HG02973 (cell line): ENCODE data around the gene CNIH2.
"Not testable (repeated sequence)": the region's sequence is repeated elsewhere in the genome, so short reads cannot be mapped to it uniquely, and the experiment has no call there.

Source experiments
- ATAC-seq: cut with Tn5 transposase; IDR thresholded peaks from one replicate; pipeline ENCODE4 v1.9.1; 2021; ENCODE audit warnings: moderate library complexity; ENCODE audit not compliant: unreplicated experiment

Gene CNIH2

DNA sequence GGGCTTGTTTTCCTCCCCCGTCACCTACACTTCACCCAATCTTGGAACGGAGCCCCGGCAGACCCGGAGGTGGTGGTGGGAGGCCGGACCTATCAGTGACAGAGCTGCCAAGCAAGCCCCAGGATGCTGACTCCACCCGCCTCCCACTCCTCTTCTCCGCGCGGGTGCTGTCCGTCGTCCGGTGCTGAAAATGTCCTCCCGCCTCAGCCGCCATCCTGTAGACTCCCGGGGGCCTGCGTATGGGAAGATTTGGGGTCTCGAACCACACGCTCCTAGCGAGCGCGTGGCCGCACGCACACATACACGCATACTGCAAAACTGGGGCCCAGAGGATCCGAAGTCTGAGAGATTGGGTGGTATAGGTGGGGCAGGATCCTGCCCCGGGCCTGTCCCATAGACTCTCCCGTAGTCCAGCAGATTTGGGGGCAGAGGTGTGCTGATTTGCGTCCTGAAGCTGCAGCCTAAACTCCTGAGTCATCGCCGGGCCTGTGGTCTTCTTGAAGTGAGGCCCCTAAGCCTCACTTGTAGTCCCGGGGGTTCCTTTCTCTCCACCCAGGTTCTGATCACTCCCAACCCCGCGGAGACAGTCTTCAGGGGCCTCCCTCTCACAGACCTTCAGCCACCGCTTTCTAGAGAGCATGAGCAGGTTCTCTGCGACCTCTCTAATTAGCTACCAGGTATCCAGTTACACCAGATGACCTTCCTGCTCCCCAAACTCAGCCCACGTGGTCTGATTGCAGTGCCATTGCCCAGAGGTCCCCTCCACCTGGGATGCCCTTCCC is 11.8 kb downstream of the CNIH2 start:
- peak; percentile 38 for ATAC-seq

DNA sequence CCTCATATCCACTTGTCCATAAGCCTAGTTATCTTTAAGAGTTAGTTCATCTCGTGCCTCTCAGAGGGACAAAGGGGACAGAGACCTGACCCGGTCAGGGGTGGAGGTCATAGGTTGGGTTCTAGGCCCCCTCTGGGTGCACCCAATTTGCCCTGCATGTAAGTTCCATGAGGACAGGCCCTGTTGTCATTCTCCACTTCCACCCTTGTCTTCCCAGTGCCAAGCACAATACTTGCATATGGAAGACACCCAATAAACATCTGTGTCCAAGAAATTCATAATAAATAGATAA is 12.3 kb downstream of the CNIH2 start:
- ATAC-seq = no peak

DNA sequence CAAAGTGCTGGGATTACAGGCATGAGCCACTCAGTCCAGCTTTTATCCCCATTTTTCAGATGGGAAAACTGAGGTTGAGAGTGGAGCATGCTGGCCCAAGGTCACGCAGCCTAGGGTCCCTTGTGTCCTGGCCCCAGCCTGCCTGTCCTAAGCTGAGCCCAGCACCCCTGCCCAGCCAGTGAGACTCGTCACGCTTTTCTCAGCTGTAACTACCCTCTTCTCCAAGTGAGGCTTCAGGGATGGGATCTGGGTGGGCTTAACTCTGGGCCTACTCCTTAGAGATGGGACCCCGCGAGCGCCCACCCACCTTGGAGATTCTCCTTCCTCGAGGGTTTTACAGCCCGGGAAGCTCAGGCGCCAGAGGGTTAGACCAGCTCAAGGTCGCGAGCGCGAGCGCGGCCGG is 13.3 kb downstream of the CNIH2 start:
- ATAC-seq = no peak

DNA sequence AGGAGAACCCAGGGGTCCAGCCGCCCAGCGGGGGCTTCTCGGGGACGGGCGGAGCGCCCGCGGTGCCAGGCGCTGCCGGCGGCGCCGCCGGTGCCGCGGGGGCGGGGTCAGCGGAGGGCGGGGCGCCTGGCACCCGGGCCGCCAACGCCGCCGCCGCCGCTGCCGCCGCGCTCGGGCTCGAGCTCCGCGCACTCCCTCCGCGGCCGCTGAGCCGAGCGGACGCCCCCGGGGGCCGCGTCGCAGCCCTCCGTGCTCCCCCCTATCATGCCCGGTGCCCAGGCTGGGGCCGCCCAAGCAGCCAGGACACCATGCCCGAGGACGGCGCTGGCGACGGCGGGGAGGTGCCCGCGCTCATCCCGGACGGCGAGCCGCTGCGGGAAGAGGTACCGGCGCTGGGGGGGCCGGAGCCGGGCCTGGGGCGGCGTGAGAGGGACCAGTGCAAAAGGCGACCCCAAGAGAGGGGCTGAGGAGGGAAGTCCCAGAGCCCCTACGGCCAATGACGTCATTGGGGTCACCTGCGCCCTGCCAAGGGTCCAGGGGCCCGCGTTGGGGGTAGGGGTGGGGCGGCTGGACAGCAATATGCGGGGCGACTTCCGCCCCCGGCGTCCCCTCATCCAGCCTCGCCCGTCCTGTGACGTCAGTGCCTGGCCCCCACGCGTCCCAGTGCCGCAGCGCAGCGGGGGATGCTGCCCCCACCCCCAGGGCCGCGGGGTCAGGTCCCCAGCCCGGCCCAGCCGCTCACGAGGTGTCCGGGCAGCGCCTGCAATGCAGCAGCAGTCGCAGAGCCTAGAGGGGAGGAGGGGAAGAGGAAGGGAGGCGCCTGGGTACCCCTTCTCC is 13.9 kb downstream of the CNIH2 start, which contains the start of gene TMEM151A:
Gene TMEM151A, plus strand, starts transcription at position 189 of the 837 bp plus-strand sequence. Its CDS starts 120 bp downstream, at position 309.
- ATAC-seq = no peak

DNA sequence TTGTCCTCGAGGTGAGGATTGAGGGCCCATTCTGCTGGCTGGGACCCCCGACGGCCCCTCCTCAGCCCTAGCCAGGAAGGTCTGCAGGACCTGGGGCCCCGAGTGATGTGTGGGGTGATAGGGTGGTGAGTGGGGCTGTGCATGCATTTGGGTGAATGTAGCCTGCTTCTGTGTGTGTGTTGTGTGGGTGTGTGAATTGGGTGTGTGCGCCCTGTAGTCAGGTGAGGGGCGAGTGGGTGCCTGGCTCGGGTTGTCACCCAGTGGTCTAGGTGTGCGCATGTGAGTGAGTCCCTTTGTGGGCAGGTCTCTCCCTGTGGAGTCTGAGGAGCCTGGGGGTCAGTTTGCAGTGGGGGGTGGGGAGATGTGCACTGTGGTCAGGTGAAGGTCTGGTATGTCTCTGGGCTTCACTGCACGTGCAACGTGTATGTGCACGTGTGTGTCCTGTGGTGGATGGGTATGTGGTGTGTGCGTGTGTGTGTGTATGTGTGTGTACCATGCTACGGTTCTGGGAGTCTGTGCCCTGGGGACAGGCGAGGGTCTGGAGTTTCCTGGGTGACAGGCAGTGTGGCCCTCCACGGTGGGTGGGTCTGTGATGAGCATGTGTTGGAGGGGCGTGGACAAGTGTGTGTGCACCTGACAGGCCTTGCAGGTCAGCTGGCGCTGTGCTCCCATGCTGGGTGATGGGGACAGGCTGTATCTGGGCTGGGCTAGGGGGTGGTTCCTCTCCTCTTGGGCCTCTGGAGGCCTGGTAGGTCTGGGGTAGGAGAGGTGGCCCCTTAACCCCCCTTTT is 14.8 kb downstream of the CNIH2 start:
- no peak for ATAC-seq

DNA sequence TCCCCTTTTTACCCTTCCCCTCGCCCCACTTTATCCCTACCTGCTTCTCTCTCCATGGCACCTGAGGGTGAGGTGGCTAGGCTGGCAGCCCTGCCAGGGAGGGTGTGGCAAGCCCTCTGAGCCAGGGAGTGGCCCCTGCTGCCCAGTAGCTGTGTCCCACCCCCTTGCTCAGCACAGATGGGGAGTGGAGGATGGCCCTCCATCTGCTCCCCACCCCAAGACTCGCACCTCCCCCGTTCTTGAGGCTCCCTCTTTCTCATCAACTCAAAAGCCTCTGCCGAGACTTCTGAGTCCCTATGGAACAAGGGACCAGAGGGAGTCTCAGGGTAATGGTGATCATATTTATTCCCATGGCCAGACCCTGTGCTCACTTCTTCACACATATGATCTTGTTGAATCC is 15.4 kb downstream of the CNIH2 start:
- ATAC-seq = no peak

DNA sequence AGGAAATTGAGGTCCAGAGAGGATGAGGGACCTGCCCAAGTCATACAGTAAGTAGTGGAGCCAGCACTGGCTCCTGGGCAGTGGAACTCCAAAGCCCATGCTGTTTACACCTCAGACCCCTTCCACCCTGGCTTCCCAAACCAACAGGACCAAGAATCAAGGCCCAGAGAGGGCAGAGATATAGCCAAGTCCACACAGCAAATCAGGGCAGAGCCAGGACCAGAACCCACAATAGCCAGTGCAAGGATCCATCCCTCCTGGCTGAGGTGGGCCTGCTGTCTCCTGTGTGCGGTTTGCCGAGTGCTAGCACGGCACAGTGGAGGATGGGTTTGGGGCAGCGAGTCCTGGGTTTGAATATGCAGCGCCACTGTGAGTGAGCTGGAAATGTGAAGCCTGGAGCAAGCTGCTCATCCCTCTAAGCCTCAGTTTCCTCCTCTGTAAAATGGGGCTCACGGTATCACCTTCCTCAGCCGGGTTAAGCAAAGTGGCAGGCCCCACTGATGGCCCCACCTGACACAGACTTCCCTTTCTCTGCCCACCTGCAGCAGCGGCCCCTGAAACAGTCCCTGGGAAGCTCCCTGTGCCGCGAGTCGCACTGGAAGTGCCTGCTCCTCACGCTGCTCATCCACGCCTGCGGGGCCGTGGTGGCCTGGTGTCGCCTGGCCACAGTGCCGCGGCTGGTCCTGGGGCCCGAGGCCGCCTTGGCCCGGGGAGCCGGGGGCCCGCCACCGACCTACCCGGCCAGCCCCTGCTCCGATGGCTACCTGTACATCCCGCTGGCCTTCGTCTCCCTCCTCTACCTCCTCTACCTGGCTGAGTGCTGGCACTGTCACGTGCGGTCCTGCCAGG is 16.0 kb downstream of the CNIH2 start:
- no peak for ATAC-seq

DNA sequence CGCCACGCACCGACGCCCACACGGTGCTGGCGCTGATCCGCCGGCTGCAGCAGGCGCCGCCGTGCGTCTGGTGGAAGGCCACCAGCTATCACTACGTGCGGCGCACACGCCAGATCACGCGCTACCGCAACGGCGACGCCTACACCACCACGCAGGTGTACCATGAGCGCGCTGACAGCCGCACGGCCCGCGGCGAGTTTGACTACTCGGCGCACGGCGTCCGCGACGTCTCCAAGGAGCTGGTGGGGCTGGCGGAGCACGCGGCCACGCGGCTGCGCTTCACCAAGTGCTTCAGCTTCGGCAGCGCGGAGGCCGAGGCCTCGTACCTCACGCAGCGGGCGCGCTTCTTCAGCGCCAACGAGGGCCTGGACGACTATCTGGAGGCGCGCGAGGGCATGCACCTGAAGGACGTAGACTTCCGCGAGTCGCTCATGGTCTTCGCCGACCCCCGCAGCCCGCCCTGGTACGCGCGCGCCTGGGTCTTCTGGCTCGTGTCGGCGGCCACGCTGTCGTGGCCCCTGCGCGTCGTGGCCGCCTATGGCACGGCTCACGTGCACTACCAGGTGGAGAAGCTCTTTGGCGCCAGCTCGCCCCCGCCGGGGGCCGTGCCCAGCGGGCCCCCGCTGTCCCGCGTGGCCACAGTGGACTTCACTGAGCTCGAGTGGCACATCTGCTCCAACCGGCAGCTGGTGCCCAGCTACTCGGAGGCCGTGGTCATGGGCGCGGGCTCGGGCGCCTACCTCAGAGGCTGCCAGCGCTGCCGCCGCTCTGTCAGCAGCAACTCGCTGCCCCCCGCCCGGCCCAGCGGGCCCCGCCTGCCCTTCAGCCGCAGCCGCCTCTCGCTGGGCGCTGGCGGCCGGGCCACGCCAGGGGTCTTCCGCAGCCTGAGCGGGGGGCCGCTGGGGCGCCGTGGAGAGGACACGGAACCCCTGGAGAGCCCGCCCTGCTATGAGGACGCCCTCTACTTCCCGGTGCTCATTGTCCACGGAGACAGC is 16.9 kb downstream of the CNIH2 start:
- no peak for ATAC-seq

DNA sequence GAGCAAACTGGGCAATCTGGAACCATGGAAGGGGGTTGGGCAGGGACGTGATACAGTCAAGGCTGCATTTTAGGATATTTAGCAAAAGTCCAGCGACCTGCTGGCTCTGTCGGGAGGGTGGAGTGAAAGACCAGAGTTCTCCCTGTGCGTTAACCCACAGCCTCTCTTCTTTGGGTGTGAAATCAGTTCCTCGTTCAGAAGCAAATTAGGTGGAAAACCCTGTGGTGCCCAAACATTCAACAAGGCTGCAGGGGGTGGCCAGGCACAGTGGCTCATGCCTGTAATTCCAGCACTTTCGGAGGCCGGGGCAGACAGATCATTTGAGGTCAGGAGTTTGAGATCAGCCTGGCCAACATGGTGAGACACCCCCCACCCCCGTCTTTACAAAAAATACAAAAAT is 19.6 kb downstream of the CNIH2 start:
- no peak for ATAC-seq

DNA sequence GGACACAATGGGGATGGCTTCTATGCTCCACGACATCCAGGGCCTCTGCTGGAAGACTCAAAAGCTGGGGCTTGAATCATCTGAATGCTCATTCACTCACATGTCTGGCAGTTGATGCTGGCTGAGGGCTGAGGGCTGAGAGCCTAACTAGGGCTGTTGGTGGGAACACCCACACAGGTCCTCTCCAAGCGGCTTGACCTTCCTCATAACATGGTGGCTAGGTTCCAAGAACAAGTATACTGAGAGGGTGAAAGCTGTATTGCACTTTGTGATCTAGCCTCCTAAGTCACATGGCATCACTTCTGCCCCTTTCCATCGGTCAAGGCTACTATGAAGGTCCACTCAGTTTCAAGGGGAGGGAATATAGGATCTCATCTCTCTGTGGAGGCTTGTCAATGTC is 21.2 kb downstream of the CNIH2 start:
- no peak for ATAC-seq

DNA sequence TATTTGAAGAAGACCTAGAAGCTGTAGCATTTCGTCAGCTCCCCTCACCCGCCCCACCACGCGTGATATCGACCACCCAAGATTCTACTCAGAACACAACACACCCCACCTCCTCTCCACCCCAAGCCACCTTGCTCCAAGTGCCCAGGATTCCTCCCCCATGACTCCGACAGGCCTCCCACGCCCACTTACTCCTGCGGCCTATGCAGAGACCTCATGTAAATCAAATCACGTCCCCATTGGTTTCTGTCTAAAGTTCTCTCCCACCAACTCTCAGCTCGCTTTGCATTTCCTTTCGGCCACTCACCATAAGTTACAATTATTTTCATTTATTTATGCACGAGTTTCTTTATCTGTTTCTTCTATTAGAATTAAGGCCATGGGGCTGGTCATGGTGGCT is 24.7 kb downstream of the CNIH2 start:
- no peak for ATAC-seq

DNA sequence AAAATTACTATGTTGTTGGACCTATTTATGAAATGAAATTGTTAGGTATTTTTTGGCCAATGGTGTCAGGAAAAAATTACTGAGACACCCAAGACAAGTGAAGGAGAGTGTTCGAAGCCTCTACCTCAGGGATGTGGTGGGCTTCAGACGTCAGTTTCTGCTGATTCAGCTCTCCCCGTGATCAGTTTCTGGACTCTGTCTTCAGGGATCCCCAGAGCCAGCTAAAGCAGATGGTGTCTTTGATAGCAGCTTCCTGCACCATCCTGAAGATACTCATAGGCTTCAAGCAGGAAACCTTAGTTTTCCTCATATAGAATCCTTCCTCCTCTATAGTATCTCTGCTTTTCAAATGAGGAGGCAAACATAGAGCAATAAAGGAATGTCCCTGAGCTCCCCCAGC is 31.5 kb downstream of the CNIH2 start:
- no peak for ATAC-seq

DNA sequence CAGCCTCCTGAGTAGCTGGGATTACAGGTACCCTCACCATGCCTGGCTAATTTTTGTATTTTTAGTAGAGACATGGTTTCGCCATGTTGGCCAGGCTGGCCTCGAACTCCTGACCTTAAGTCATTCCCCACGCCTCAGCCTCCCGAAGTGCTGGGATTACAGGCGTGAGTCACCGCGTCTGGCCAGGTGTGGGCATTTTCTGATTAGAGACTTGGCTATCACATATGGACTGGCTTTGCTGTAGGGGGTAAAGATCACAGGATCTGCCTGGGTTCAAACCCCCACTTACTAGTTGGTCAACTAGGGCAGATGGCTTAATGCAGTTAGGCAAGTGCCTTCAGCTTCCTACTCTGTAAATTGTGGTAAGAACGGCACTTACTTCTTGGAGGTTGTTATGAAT is 32.3 kb downstream of the CNIH2 start:
- ATAC-seq = no peak

DNA sequence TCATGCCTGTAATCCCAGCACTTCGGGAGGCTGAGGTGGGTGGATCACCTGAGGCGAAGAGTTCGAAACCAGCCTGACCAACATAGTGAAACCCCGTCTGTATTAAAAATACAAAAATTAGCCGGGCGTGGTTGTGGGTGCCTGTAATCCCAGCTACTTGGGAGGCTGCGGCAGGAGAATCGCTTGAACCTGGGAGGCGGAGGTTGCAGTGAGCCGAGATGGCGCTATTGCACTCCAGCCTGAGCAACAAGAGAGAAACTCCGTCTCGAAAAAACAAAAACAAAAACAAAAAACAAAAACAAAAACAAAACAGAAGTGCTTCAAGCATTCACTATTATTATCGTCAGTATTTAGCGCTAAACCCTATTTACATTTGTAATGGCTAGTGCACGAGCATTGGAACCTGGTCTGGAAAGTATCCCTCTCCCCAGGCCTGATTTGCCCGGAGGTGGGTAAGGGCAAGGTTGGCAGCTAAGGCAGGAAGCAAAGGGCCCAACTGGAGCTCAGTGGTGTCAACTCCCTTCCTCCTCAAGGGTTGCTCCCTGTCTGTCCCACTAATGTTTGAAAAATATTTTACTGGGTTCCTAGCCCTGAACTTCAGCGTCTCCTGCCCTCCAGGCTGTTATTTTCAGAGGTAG is 32.9 kb downstream of the CNIH2 start:
- ATAC-seq = not testable (repeated sequence)

DNA sequence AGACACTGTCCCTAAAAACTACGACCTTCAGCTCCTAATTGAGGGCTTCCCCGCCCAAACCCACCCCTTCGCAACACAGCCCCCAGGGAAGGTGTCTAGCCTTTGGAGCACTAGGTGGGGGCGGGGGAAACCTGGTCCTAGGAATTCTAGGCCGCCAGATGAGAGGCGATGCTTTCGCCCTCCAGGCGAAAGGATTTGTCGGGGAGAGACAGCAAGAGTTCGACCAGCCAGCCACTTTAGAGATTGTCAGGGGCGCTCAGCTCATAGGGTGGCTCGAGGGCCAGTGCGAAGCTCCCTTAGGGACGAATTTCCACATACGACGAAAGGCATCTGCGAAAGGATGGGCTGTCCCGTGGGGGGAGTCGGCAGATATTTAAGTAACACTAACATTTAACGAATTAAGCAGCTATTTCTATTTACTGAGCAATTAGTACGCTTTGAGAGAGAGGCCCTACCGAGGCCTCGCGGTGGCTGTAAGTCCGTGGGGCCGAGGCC is 33.5 kb downstream of the CNIH2 start:
- ATAC-seq = no peak

DNA sequence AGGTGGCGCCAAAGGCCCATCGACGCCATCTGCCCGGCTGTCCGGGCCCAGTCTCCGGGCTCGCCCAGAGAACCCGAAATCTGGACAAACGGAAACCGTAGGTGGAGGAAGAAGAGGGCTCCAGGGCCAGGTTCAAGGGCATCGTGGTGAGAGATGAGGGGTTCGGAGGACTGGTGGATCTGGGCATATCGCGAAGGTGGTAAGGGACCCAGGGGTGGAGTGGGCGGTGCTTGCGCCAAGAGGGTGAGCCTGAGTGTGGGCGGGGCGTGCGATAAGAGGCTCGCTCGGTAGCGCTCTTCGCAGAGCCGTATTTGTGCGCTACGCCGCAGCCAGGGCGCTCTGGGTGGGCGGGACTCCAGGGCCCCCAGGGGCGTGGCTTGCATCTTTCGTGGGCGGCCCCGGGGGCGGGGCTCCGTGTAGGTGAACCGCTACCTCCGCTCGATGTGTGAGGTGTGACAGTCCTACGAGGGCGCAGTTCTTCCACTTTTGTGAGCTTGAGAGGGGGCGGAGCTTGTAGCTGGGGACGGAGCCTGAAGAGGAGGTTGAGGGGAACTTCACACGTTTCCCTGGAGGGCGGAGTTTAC is 34.1 kb downstream of the CNIH2 start:
- ATAC-seq = peak; percentile 65

DNA sequence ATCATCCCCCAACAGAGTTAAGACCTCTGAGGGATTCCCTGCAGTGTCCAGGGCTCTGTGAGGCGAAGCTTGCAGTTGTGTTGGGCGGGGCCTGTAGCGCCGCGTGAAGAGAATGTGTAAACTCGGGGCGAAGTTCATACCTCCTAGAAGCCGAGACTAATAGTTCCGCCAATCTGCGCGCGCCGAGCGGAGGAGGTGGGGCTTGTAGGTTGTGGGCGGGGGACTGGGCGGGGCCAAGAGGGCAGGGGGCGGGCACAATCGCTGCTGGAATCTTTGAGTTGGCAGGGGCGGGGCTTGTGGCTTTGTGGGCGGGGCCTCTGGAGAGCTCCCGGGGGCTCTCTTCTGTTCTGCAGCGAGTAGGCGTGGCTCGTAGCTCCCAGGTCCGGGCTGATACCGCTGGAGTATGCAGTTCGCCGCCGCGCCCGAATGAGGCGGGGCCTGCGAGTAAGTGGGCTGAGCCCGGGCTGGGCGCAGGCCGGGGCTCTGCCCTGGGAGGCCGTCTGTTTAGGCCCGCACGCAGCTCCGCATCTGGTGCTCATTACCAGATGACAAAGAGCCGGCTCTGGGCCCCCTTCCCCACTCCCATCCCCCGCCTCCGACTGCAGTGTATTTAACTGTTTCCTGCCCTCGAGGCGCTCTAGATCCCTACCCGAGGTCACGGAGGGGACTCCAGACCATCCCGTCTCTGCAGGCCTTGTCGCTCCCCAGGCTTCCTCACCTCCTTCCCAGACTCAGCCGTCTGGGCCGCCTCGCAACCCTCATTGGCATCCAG is 34.8 kb downstream of the CNIH2 start:
- ATAC-seq = peak; percentile 52
